Esophagus muscularis mucosa (tissue), 4 donors: ENCODE data around the gene CHRM5.

Source experiments
- CTCF ChIP-seq, 3 experiments: fragments of 200-600 bp in 2 of 3; fragments of 450-650 bp in 1 of 3; sonication (generic) in 2 of 3; IDR thresholded peaks; one replicate each; pipeline ENCODE4 v1.5.1; 2017 to 2019; ENCODE audit warnings: antibody characterized with exemption in 3 of 3, mild to moderate bottlenecking in 2 of 3, moderate library complexity in 1 of 3
- EP300 ChIP-seq: sonication (generic); formaldehyde crosslinking; IDR thresholded peaks from one replicate; pipeline ENCODE4 v1.6.1; 2017; ENCODE audit warnings: antibody characterized with exemption
- POLR2A ChIP-seq: fragments of 450-650 bp; IDR thresholded peaks from one replicate; pipeline ENCODE4 v1.6.1; 2017; ENCODE audit warnings: antibody characterized with exemption, moderate library complexity, mild to moderate bottlenecking, low read depth
- POLR2AphosphoS5 ChIP-seq, 2 donors: sonication (generic); formaldehyde crosslinking; IDR thresholded peaks; one replicate each; pipeline ENCODE4 v1.6.1; 2017; ENCODE audit warnings: antibody characterized with exemption in 2 of 2

- no peak for TF ChIP-seq POLR2AphosphoS5 (IDR thresholded peaks at IDR 0.05)
- no peak for TF ChIP-seq CTCF (IDR thresholded peaks at IDR 0.05)
- TF ChIP-seq EP300: no peak
- TF ChIP-seq POLR2A: no peak
These were observed 45.4 kb downstream of the CHRM5 start for GRCh38 chr15:34013746-34014145.
